A549 (cell line): Measurements from ENCODE around the gene RNF141. TPM values are rescaled to one million over a fixed set of nuclear protein-coding genes. Genes with fewer than 3 reads are reported as not detected.

Experiments used
- ATAC-seq, 2 experiments: fragments of 200-7000 bp in 1 of 2; fragments of >200 bp in 1 of 2; cut with Nextera tagmentation in 1 of 2; cut with Tn5 transposase in 1 of 2; 3 replicates each; pipeline versions ENCODE4 v1.8.0 to v1.9.1; 2018 to 2020; ENCODE audit warnings: mild to moderate bottlenecking in 1 of 2, moderate library complexity in 1 of 2
- CTCF ChIA-PET: fragments of 300-600 bp; sonication (Branson Sonifier 250); formaldehyde crosslinking; extraction: SDS; loops from one replicate; lab custom pipeline; 2021; ENCODE audit warnings: antibody characterized with exemption, inconsistent platforms; lab: Yijun Ruan, JAX
- POLR2A ChIA-PET: fragments of 350-600 bp; formaldehyde crosslinking; extraction: SDS; loops from one replicate; lab custom pipeline; 2021; ENCODE audit warnings: antibody characterized with exemption, inconsistent platforms; lab: Yijun Ruan, JAX
- DNase-seq, 2 experiments: peaks; one replicate each; pipeline versions ENCODE4 v3.0.0 to v3.0.0-alpha.2; 2011 to 2016; ENCODE audit warnings: low read depth in 1 of 2, low spot score in 1 of 2
- FAIRE-seq: peaks from 2 replicates; lab custom pipeline; 2011; peaks lifted over from hg19 to GRCh38; lab: Jason Lieb, UNC
- H3K27ac ChIP-seq, 2 experiments: fragments of >200 bp; sonication (Bioruptor Twin); formaldehyde crosslinking; 3 replicates each; pipeline ENCODE4 v1.5.1; 2016 to 2017
- H3K4me1 ChIP-seq: fragments of >200 bp; sonication (Bioruptor Twin); formaldehyde crosslinking; 3 replicates; pipeline ENCODE4 v1.6.1; 2016
- H3K4me2 ChIP-seq: fragments of >200 bp; sonication (Bioruptor Twin); formaldehyde crosslinking; 3 replicates; pipeline ENCODE4 v1.6.1; 2016
- H3K4me3 ChIP-seq: fragments of >200 bp; sonication (Bioruptor Twin); formaldehyde crosslinking; 3 replicates; pipeline ENCODE4 v1.5.1; 2016
- H3K9me3 ChIP-seq: fragments of >200 bp; sonication (Bioruptor Twin); formaldehyde crosslinking; 3 replicates; pipeline ENCODE4 v1.6.1; 2016
- ATOH8 ChIP-seq: fragments of 250-450 bp; sonication (Bioruptor Pico); IDR thresholded peaks from 2 replicates; pipeline ENCODE4 v1.5.0; 2020; ENCODE audit warnings: low read depth, mild to moderate bottlenecking, moderate library complexity
- BHLHE40 ChIP-seq: IDR thresholded peaks from 2 replicates; pipeline ENCODE4 v1.6.1; 2012; ENCODE audit warnings: low read depth, low read length, inconsistent platforms
- CEBPB ChIP-seq, 2 experiments: fragments of >200 bp in 1 of 2; sonication (Bioruptor Twin) in 1 of 2; formaldehyde crosslinking in 1 of 2; IDR thresholded peaks; 2 replicates each; pipeline ENCODE4 v1.6.1; 2012 to 2016
- CHD4 ChIP-seq: fragments of 200-600 bp; sonication (generic); IDR thresholded peaks from 2 replicates; pipeline ENCODE4 v1.6.1; 2016; ENCODE audit warnings: antibody characterized with exemption, mild to moderate bottlenecking, borderline replicate concordance
- CTCF ChIP-seq: fragments of >200 bp; sonication (Bioruptor Twin); formaldehyde crosslinking; IDR thresholded peaks from 3 replicates; pipeline ENCODE4 v1.5.1; 2016
- EP300 ChIP-seq, 2 experiments: fragments of >200 bp; sonication (Bioruptor Twin); formaldehyde crosslinking; IDR thresholded peaks; 2 replicates in 1 of 2; 3 replicates in 1 of 2; pipeline ENCODE4 v1.6.1; 2016 to 2017
- FOXS1 ChIP-seq: fragments of 250-450 bp; sonication (Bioruptor Pico); IDR thresholded peaks from 2 replicates; pipeline ENCODE4 v1.5.0; 2020; ENCODE audit warnings: mild to moderate bottlenecking, moderate library complexity
- HES2 ChIP-seq: fragments of >200 bp; sonication (Bioruptor Twin); formaldehyde crosslinking; IDR thresholded peaks from 2 replicates; pipeline ENCODE4 v1.6.1; 2016
- KDM1A ChIP-seq: fragments of 200-600 bp; sonication (generic); IDR thresholded peaks from 2 replicates; pipeline ENCODE4 v1.6.1; 2016; ENCODE audit warnings: low read depth, mild to moderate bottlenecking
- MAFK ChIP-seq: fragments of 450-650 bp; IDR thresholded peaks from 2 replicates; pipeline ENCODE4 v1.6.1; 2014; ENCODE audit not compliant: partially characterized antibody
- MAZ ChIP-seq: fragments of 150-350 bp; IDR thresholded peaks from 2 replicates; pipeline ENCODE4 v1.6.1; 2014; ENCODE audit warnings: antibody characterized with exemption, low read depth, low read length, borderline replicate concordance
- PBX3 ChIP-seq: IDR thresholded peaks from 2 replicates; pipeline ENCODE4 v1.6.1; 2012
- PHF8 ChIP-seq: fragments of 200-600 bp; sonication (generic); IDR thresholded peaks from 2 replicates; pipeline ENCODE4 v1.6.1; 2016; ENCODE audit warnings: low read depth, mild to moderate bottlenecking, antibody characterized with exemption, moderate library complexity, borderline replicate concordance
- REST ChIP-seq: fragments of 200-600 bp; sonication (generic); IDR thresholded peaks from 2 replicates; pipeline ENCODE4 v1.6.1; 2016; ENCODE audit warnings: antibody characterized with exemption, mild to moderate bottlenecking, moderate library complexity
- RNF2 ChIP-seq: fragments of 200-600 bp; sonication (generic); IDR thresholded peaks from 2 replicates; pipeline ENCODE4 v1.6.1; 2016; ENCODE audit warnings: low read depth, mild to moderate bottlenecking, antibody characterized with exemption, moderate library complexity, borderline replicate concordance
- USF2 ChIP-seq: fragments of 450-650 bp; IDR thresholded peaks from 2 replicates; pipeline ENCODE4 v1.6.1; 2014; ENCODE audit warnings: antibody characterized with exemption
- WGBS: methylation state at CpG from one replicate; pipeline ENCODE4 v1.1.6; 2017; ENCODE audit errors: missing lambda C conversion rate; 5-methylcytosine and 5-hydroxymethylcytosine counted together
- polyA plus RNA-seq, 4 experiments: library from polyadenylated mRNA; depleted of rRNA in 3 of 4; stranded (reverse); fragments of >200 nt; fragmentation: RNase III in 1 of 4; extraction: RNeasy Plus Mini Kit Qiagen cat#74134 plus additional on column Dnase treatment in 1 of 4; gene quantifications; 2 replicates in 3 of 4; 3 replicates in 1 of 4; pipeline ENCODE4 v1.2.3, GENCODE V29; 2011 to 2017

Gene RNF141
- polyA plus RNA-seq, 2 of the 4 experiments (the other 2 are of a cell fraction), result 16.8 to 33.3 TPM

GRCh38 chr11:10485646-10486045 is 55.3 kb downstream of the RNF141 start:
- ChIA-PET POLR2A (no interaction called here), CTCF (interaction anchor here (0.5 kb wide), 1 partner anchor 364 kb away, joined by 3 read pairs; no protein-coding TSS in a partner anchor)
- H3K4me1 ChIP-seq, result peaks cover 27% of the 10 kb centered on the region
- H3K4me2 ChIP-seq, result no peak overlapping the region
- WGBS, result 45% methylated on average over 2 of the region's 2 CpGs
- ATAC-seq (no peak), DNase-seq (no peak), FAIRE-seq (no peak)
- H3K9me3 ChIP-seq, result no peaks in the 10 kb centered on the region
- TF ChIP-seq CHD4, result no peak
- TF ChIP-seq MAFK, result no peak
- TF ChIP-seq PBX3, result no peak
- no peak for TF ChIP-seq FOXS1 (CRISPR knock-in tag)
- no peak for TF ChIP-seq EP300 (IDR thresholded peaks at IDR 0.05)
- TF ChIP-seq RNF2, result no peak
- TF ChIP-seq REST, result no peak
- no peak for TF ChIP-seq BHLHE40
- no peak overlapping the region for H3K4me3 ChIP-seq
- no peak overlapping the region for H3K27ac ChIP-seq

- ChIA-PET POLR2A (no interaction called here), CTCF (no interaction called here)
- H3K27ac ChIP-seq, result no peak overlapping the region
- FAIRE-seq (no peak), ATAC-seq (no peak), DNase-seq (no peak)
- no peak overlapping the region for H3K4me2 ChIP-seq
- TF ChIP-seq ATOH8 (no peak), CEBPB (IDR thresholded peaks at IDR 0.05) (no peak), PHF8 (no peak), BHLHE40 (no peak), MAFK (peak; percentile 47)
- no peaks in the 10 kb centered on the region for H3K9me3 ChIP-seq
- H3K4me1 ChIP-seq, result peaks cover 17% of the 10 kb centered on the region
- H3K4me3 ChIP-seq, result no peak overlapping the region
- WGBS, result 90% methylated on average over 16 of the region's 16 CpGs
Observed at GRCh38 chr11:10484461-10485180, 56.4 kb downstream of the RNF141 start.

GRCh38 chr11:10483584-10483983 is 57.4 kb downstream of the RNF141 start:
- ChIA-PET CTCF (no interaction called here), POLR2A (no interaction called here)
- FAIRE-seq (no peak), DNase-seq (no peak), ATAC-seq (no peak)
- 44% methylated on average over 3 of the region's 3 CpGs for WGBS
- H3K9me3 ChIP-seq, result no peaks in the 10 kb centered on the region
- peaks cover 7% of the 10 kb centered on the region; the same call in 2 of the 3 replicates for H3K4me1 ChIP-seq
- H3K4me3 ChIP-seq, result no peak overlapping the region
- H3K4me2 ChIP-seq, result no peak overlapping the region
- no peak overlapping the region for H3K27ac ChIP-seq
- TF ChIP-seq USF2, result no peak
- TF ChIP-seq CTCF, result no peak
- TF ChIP-seq MAFK, result no peak
- no peak for TF ChIP-seq HES2
- TF ChIP-seq KDM1A, result no peak
- TF ChIP-seq MAZ, result no peak
